Fibroblast of villous mesenchyme (primary cell): ENCODE data around the gene ZNF776. TPM values are rescaled to one million over a fixed set of nuclear protein-coding genes. Genes with fewer than 3 reads are reported as not detected.

Experiments
- DNase-seq: peaks from one replicate; pipeline ENCODE4 v3.0.0-alpha.2; 2010; ENCODE audit warnings: low read depth
- H3K4me3 ChIP-seq: 2 replicates; pipeline ENCODE4 v1.5.1; 2011; ENCODE audit warnings: low read depth, mild to moderate bottlenecking, low read length
- CTCF ChIP-seq: IDR thresholded peaks from 2 replicates; pipeline ENCODE4 v1.5.1; 2012; ENCODE audit warnings: low read depth, mild to moderate bottlenecking, low read length; ENCODE audit not compliant: insufficient read depth
- total RNA-seq: library from RNA; depleted of rRNA; stranded (reverse); fragments of >200 nt; gene quantifications from 2 replicates; pipeline ENCODE4 v1.2.3, GENCODE V29; 2012

ZNF776 gene
- total RNA-seq, 1 donor, result 14.7 TPM

- no peak for DNase-seq
- TF ChIP-seq CTCF, result no peak
- no peak overlapping the region for H3K4me3 ChIP-seq
Measured at GRCh38 chr19:57773488-57773887, 26.9 kb downstream of the ZNF776 start.

GRCh38 chr19:57776764-57777296 is 30.2 kb downstream of the ZNF776 start:
- no peak for TF ChIP-seq CTCF
- H3K4me3 ChIP-seq, result no peak overlapping the region
- no peak for DNase-seq

- TF ChIP-seq CTCF, result no peak
- no peak overlapping the region for H3K4me3 ChIP-seq
- no peak for DNase-seq
Measured at GRCh38 chr19:57778336-57778735, 31.7 kb downstream of the ZNF776 start.

GRCh38 chr19:57779220-57779845 is 32.7 kb downstream of the ZNF776 start:
- DNase-seq, result no peak
- no peak for TF ChIP-seq CTCF
- no peak overlapping the region for H3K4me3 ChIP-seq

GRCh38 chr19:57786286-57786685 is 39.7 kb downstream of the ZNF776 start:
- no peak for DNase-seq
- no peak for TF ChIP-seq CTCF
- H3K4me3 ChIP-seq, result no peak overlapping the region

- DNase-seq, result no peak
- H3K4me3 ChIP-seq, result no peak overlapping the region
- no peak for TF ChIP-seq CTCF
Measured at GRCh38 chr19:57786906-57787305, 40.3 kb downstream of the ZNF776 start.
